ENCODE measurements around the gene ABCG1.

The ABCG1 gene

DNA sequence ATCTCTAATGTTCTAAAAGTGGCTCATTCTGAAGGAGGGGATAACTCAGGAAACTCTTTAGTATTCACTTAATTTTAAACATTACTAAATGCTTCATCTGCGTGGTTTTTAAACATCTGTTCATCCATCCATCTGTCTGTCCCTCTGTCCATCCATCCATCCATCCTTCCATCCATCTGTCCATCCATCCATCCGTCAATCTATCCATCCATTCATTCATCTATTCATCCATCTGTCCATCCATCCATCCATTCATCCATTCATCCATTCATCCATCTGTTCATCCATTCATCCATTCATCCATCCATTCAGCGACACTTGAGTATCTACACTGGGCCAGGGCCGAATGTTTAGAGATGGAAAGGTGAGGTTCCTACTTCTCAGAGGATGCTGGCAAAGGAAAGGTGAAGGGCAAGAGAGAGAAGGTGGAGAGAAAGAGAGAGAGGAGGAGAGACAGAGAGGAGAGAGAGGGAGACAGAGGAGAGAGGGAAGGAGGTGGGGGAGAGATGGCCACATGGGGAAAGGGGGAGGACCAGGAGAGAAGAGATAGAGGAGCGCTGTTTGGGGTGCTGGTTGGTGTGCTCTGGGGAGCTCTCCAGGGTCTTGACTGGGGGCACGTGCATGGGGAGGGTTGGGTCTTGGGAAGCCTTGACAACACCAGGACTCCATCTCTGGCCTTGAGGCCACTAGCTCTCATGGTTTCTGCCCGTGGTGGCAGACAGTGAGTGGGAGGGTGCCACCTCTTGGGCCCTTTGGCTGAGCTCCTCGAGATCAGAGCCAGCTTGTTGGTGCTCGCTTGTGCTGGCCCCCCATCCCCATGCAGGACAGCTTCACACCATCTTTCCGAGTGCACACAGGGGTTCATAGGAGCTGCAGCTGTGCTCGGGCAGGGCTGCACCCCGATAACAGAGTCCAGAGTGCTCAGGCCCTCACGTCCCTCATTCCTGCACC lies 45.6 kb downstream of the ABCG1 start:
- H3K23ac ChIP-seq (ENCODE audit: low read depth, low read length, poor library complexity): no peak overlapping the region
- no peak overlapping the region for H3K4me3 ChIP-seq (ENCODE audit: low read length in 2 of 2)
- no peak overlapping the region for H4K91ac ChIP-seq (ENCODE audit: low read depth, low read length, poor library complexity)
- H2AFZ ChIP-seq (ENCODE audit: low read length): no peak overlapping the region
- no peak overlapping the region for H2BK120ac ChIP-seq (ENCODE audit: low read depth, low read length)
- peak overlapping the region; percentile 45 for H4K8ac ChIP-seq (ENCODE audit: low read depth, low read length)
- no peak overlapping the region for H3K4ac ChIP-seq (ENCODE audit: low read length)
- H3K9ac ChIP-seq (ENCODE audit: low read depth, low read length, poor library complexity): no peak overlapping the region
- no peak for DNase-seq (ENCODE audit: low spot score)
- H3K36me3 ChIP-seq (replicated peaks in 1 of 2; ENCODE audit: control insufficient read depth in 2 of 2, insufficient read depth in 2 of 2, low read length in 2 of 2): no peaks in the 10 kb centered on the region
- no peak overlapping the region for H2BK15ac ChIP-seq (ENCODE audit: low read length)
- H3K4me2 ChIP-seq (ENCODE audit: insufficient read depth, low read length, poor library complexity, severe bottlenecking): no peak overlapping the region
- no peak overlapping the region for H2AK5ac ChIP-seq (ENCODE audit: low read depth, low read length)
- H2BK12ac ChIP-seq (ENCODE audit: low read length): no peak overlapping the region
- no peak overlapping the region for H3K18ac ChIP-seq (ENCODE audit: low read length)
- H2BK5ac ChIP-seq (ENCODE audit: low read length): peak overlapping the region; percentile 16
- no CpG with 5 or more reads among the region's 13 CpGs for WGBS, 2 donors (ENCODE audit: extremely low coverage in 2 of 2, insufficient read length in 2 of 2, insufficient replicate concordance in 1 of 2)
- H3K4me1 ChIP-seq (ENCODE audit: control insufficient read depth in 2 of 2, insufficient read depth in 1 of 2, low read depth in 1 of 2, low read length in 2 of 2): peaks cover 0 to 12% of the 10 kb centered on the region in 2 donors
- H3K27me3 ChIP-seq (ENCODE audit: control insufficient read depth in 3 of 3, insufficient read depth in 3 of 3, low read depth in 1 of 3, low read length in 3 of 3): peaks cover 0 to 5% (median 0%) of the 10 kb centered on the region in 3 experiments
- no peak overlapping the region for H3K14ac ChIP-seq (ENCODE audit: low read length)
- H3K79me1 ChIP-seq (ENCODE audit: low read depth, low read length): no peaks in the 10 kb centered on the region
- H3K9me3 ChIP-seq (replicated peaks in 1 of 2; ENCODE audit: control insufficient read depth in 2 of 2, insufficient read depth in 1 of 2, low read depth in 1 of 2, low read length in 2 of 2): no peaks in the 10 kb centered on the region
- H3K27ac ChIP-seq (replicated peaks; ENCODE audit: low read length): no peak overlapping the region

GRCh38 chr21:42265231-42265812 lies 46.4 kb downstream of the ABCG1 start:
- Histone ChIP-seq H3K23ac (ENCODE audit: low read depth, low read length, poor library complexity) (no peak overlapping the region), H3K4me3 (ENCODE audit: low read length in 2 of 2) (no peak overlapping the region)
- DNase-seq (ENCODE audit: low spot score): no peak

DNA sequence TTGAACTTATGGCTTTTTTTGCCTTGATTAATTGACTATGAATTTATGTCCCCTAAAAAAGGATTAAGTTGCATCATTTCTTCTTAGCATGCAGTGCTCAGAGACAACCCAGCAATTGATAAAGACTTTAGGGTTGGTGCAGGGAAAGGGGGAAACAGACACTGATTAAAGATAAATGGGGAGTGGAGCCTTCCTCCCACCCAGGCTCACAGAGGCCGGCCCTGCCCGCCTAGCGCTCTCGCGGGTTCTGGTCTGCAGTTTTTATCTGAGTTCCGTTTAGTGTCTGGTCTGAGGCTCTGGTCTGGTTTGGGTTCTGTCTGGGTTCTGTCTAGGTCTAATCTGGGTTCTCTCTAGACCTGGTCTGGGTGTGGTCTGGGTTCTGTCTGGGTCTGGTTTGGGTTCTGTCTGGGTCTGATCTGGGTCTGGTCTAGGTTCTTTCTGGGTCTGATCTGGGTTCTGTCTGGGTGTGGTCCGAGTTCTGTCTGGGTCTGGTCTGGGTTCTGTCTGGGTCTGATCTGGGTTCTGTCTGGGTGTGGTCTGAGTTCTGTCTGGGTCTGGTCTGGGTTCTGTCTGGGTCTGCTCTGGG lies 48.1 kb downstream of the ABCG1 start:
- no peaks in the 10 kb centered on the region for H3K9me3 ChIP-seq (replicated peaks in 1 of 2; ENCODE audit: control insufficient read depth in 2 of 2, insufficient read depth in 1 of 2, low read depth in 1 of 2, low read length in 2 of 2)
- H3K4me2 ChIP-seq (ENCODE audit: insufficient read depth, low read length, poor library complexity, severe bottlenecking): no peak overlapping the region
- H4K91ac ChIP-seq (ENCODE audit: low read depth, low read length, poor library complexity): no peak overlapping the region
- no peak overlapping the region for H4K8ac ChIP-seq (ENCODE audit: low read depth, low read length)
- H3K4ac ChIP-seq (ENCODE audit: low read length): no peak overlapping the region
- no peak overlapping the region for H2BK15ac ChIP-seq (ENCODE audit: low read length)
- H2AK5ac ChIP-seq (ENCODE audit: low read depth, low read length): no peak overlapping the region
- peaks cover 0 to 5% of the 10 kb centered on the region in 2 donors for H3K4me1 ChIP-seq (ENCODE audit: control insufficient read depth in 2 of 2, insufficient read depth in 1 of 2, low read depth in 1 of 2, low read length in 2 of 2)
- peaks cover 0 to 5% (median 0%) of the 10 kb centered on the region in 3 experiments for H3K27me3 ChIP-seq (ENCODE audit: control insufficient read depth in 3 of 3, insufficient read depth in 3 of 3, low read depth in 1 of 3, low read length in 3 of 3)
- H3K27ac ChIP-seq (replicated peaks; ENCODE audit: low read length): no peak overlapping the region
- no peak overlapping the region for H3K23ac ChIP-seq (ENCODE audit: low read depth, low read length, poor library complexity)
- H2BK12ac ChIP-seq (ENCODE audit: low read length): no peak overlapping the region
- DNase-seq (ENCODE audit: low spot score): no peak
- H3K14ac ChIP-seq (ENCODE audit: low read length): no peak overlapping the region
- H2BK120ac ChIP-seq (ENCODE audit: low read depth, low read length): no peak overlapping the region
- H3K9ac ChIP-seq (ENCODE audit: low read depth, low read length, poor library complexity): no peak overlapping the region
- H2BK5ac ChIP-seq (ENCODE audit: low read length): no peak overlapping the region
- H3K18ac ChIP-seq (ENCODE audit: low read length): no peak overlapping the region
- no CpG with 5 or more reads among the region's 7 CpGs for WGBS, 2 donors (ENCODE audit: extremely low coverage in 2 of 2, insufficient read length in 2 of 2, insufficient replicate concordance in 1 of 2)
- H3K79me1 ChIP-seq (ENCODE audit: low read depth, low read length): no peaks in the 10 kb centered on the region
- no peaks in the 10 kb centered on the region for H3K36me3 ChIP-seq (replicated peaks in 1 of 2; ENCODE audit: control insufficient read depth in 2 of 2, insufficient read depth in 2 of 2, low read length in 2 of 2)
- H2AFZ ChIP-seq (ENCODE audit: low read length): no peak overlapping the region
- no peak overlapping the region for H3K4me3 ChIP-seq (ENCODE audit: low read length in 2 of 2)

More at GRCh38 chr21:42265231-42265812, 46.4 kb downstream of the ABCG1 start:
- H2BK5ac ChIP-seq (ENCODE audit: low read length): no peak overlapping the region
- H3K79me1 ChIP-seq (ENCODE audit: low read depth, low read length): no peaks in the 10 kb centered on the region
- no peak overlapping the region for H3K4ac ChIP-seq (ENCODE audit: low read length)
- peaks cover 0 to 12% of the 10 kb centered on the region in 2 donors for H3K4me1 ChIP-seq (ENCODE audit: control insufficient read depth in 2 of 2, insufficient read depth in 1 of 2, low read depth in 1 of 2, low read length in 2 of 2)
- no peak overlapping the region for H3K18ac ChIP-seq (ENCODE audit: low read length)
- H3K9me3 ChIP-seq (replicated peaks in 1 of 2; ENCODE audit: control insufficient read depth in 2 of 2, insufficient read depth in 1 of 2, low read depth in 1 of 2, low read length in 2 of 2): no peaks in the 10 kb centered on the region
- H3K27me3 ChIP-seq (ENCODE audit: control insufficient read depth in 3 of 3, insufficient read depth in 3 of 3, low read depth in 1 of 3, low read length in 3 of 3): peaks cover 0 to 5% (median 0%) of the 10 kb centered on the region in 3 experiments
- H2AFZ ChIP-seq (ENCODE audit: low read length): no peak overlapping the region
- no peak overlapping the region for H4K8ac ChIP-seq (ENCODE audit: low read depth, low read length)
- no peak overlapping the region for H3K14ac ChIP-seq (ENCODE audit: low read length)
- no peaks in the 10 kb centered on the region for H3K36me3 ChIP-seq (replicated peaks in 1 of 2; ENCODE audit: control insufficient read depth in 2 of 2, insufficient read depth in 2 of 2, low read length in 2 of 2)
- H3K4me2 ChIP-seq (ENCODE audit: insufficient read depth, low read length, poor library complexity, severe bottlenecking): no peak overlapping the region
- no peak overlapping the region for H3K9ac ChIP-seq (ENCODE audit: low read depth, low read length, poor library complexity)
- no CpG with 5 or more reads among the region's 12 CpGs for WGBS, 2 donors (ENCODE audit: extremely low coverage in 2 of 2, insufficient read length in 2 of 2, insufficient replicate concordance in 1 of 2)
- no peak overlapping the region for H3K27ac ChIP-seq (replicated peaks; ENCODE audit: low read length)
- no peak overlapping the region for H2BK15ac ChIP-seq (ENCODE audit: low read length)
- H2BK12ac ChIP-seq (ENCODE audit: low read length): no peak overlapping the region
- no peak overlapping the region for H4K91ac ChIP-seq (ENCODE audit: low read depth, low read length, poor library complexity)
- no peak overlapping the region for H2BK120ac ChIP-seq (ENCODE audit: low read depth, low read length)
- H2AK5ac ChIP-seq (ENCODE audit: low read depth, low read length): peak overlapping the region; percentile 80

DNA sequence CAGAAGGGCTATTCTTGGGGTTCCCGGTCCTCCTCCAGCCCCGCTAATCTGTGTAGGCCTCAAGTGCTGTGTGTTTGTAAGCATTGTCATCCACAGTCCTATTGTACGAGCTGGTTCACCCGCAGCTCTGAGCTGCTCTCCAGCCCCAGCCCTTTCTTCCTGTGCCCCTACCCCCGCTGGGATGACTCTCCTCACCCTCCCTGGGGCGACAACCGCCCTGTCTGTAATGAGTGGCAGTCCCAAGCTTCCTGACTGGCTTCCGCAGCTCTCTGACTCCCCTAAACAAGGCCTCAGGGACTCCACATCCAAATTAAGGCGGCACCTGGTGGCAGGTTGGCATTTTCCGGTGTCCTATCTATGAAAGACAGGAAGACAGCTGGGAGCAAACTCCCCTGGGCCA lies 50.4 kb downstream of the ABCG1 start:
- Histone ChIP-seq H3K9me3 (replicated peaks in 1 of 2; ENCODE audit: control insufficient read depth in 2 of 2, insufficient read depth in 1 of 2, low read depth in 1 of 2, low read length in 2 of 2) (no peaks in the 10 kb centered on the region), H3K4me1 (ENCODE audit: control insufficient read depth in 2 of 2, insufficient read depth in 1 of 2, low read depth in 1 of 2, low read length in 2 of 2) (no peaks in the 10 kb centered on the region), H2BK5ac (ENCODE audit: low read length) (no peak overlapping the region), H3K27me3 (ENCODE audit: control insufficient read depth in 3 of 3, insufficient read depth in 3 of 3, low read depth in 1 of 3, low read length in 3 of 3) (no peaks in the 10 kb centered on the region), H3K9ac (ENCODE audit: low read depth, low read length, poor library complexity) (no peak overlapping the region), H4K91ac (ENCODE audit: low read depth, low read length, poor library complexity) (no peak overlapping the region), H2BK12ac (ENCODE audit: low read length) (no peak overlapping the region), H3K4me3 (ENCODE audit: low read length in 2 of 2) (no peak overlapping the region), H3K4me2 (ENCODE audit: insufficient read depth, low read length, poor library complexity, severe bottlenecking) (no peak overlapping the region), H3K79me1 (ENCODE audit: low read depth, low read length) (no peaks in the 10 kb centered on the region), H3K36me3 (replicated peaks in 1 of 2; ENCODE audit: control insufficient read depth in 2 of 2, insufficient read depth in 2 of 2, low read length in 2 of 2) (no peaks in the 10 kb centered on the region), H3K27ac (replicated peaks; ENCODE audit: low read length) (no peak overlapping the region), H3K4ac (ENCODE audit: low read length) (no peak overlapping the region), H4K8ac (ENCODE audit: low read depth, low read length) (peak overlapping the region; percentile 20), H2BK15ac (ENCODE audit: low read length) (peak overlapping the region; percentile 34), H2AFZ (ENCODE audit: low read length) (no peak overlapping the region), H3K23ac (ENCODE audit: low read depth, low read length, poor library complexity) (no peak overlapping the region), H3K18ac (ENCODE audit: low read length) (no peak overlapping the region), H2AK5ac (ENCODE audit: low read depth, low read length) (peak overlapping the region; percentile 66), H2BK120ac (ENCODE audit: low read depth, low read length) (no peak overlapping the region), H3K14ac (ENCODE audit: low read length) (no peak overlapping the region)
- no peak for DNase-seq (ENCODE audit: low spot score)
- WGBS, 2 donors (ENCODE audit: extremely low coverage in 2 of 2, insufficient read length in 2 of 2, insufficient replicate concordance in 1 of 2): no CpG with 5 or more reads among the region's 10 CpGs

Data from neuronal stem cell (in vitro differentiated cells).